Measurements from ENCODE around the gene SYT8.

- TF ChIP-seq EZH2phosphoT487 (IDR thresholded peaks at IDR 0.05; ENCODE audit: borderline replicate concordance, low read depth, low read length) (no peak), CTCF (conservative IDR thresholded peaks at IDR 0.05; ENCODE audit: low read length) (no peak)
Observed at GRCh38 chr11:1847926-1848639, 13.3 kb downstream of the SYT8 start.
